HG03460 (cell line): ENCODE results near the gene MIER1.
"Not testable (repeated sequence)": the region's sequence is repeated elsewhere in the genome, so short reads cannot be mapped to it uniquely, and the experiment has no call there.

Experiments
- ATAC-seq: cut with Tn5 transposase; IDR thresholded peaks from one replicate; pipeline ENCODE4 v1.9.1; 2021; ENCODE audit not compliant: unreplicated experiment

MIER1 gene

DNA sequence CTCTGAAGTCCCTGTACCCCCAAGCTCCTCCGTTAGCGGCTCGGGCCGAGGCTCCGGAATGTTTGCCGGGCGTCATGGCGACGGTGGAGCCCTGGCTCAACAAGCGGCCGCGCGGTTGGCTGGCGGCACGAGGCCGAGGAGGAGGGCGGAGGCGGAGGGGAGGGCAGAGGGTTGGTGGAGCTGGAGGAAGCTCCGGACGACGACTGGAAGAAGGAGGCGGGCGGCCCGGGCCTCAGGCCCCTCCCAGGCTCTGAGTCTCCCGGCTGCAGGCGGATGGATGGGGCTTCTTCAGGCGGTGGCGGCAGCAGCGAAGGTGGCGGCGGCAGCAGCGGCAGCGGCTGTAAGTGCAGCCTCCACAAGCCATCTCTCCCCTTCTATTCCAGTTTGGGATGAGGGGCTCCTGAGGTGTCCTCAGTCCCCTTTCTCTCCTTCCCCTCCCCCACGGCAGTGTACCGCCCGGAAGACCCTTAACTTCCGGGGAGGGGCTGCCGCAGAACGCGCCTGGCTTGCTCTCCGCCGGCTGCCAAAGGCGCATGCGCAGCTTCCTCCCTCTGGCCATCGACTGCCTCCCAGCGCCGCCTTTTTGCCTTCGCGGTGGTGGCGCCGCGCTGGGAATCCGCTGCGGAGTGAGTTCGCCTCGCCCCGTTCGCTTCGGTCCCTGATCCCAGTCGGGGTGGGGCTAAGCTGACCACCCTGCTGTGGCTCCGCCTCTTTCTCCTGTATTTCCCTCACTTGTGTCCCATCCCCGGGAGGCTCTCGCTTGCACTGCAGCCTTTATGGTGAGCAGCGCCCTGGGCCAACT lies at the start of gene MIER1, which contains the start of gene DNAI4:
MIER1 (plus strand) TSS at position 235 of the 802 bp plus-strand sequence; CDS start at position 274, 39 bp downstream.
DNAI4 (minus strand) TSS at position 101 of the 802 bp plus-strand sequence; CDS start at position 76, 25 bp downstream.
- peak; percentile 93 for ATAC-seq

DNA sequence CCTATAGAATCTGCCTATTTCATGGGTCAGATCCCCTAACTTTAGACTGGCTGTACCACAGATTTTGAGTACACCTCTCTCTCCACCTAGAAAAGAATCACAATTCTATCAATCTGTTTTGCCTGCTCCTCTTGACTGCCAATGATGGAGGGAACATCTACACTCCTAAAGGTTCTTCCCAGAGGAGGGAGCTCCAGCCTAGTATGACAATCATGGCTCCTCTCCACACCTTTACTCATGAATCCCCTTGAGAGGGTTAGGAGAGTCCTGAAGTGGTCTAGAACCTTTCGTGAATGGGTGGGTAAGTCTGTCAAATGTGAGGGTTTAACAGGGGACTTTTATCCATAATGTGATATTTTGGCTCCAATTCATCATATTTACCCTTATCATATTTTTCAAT lies 48.1 kb upstream of the MIER1 start:
- no peak for ATAC-seq

GRCh38 chr1:66889030-66889429 lies 35.8 kb upstream of the MIER1 start:
- ATAC-seq = no peak

DNA sequence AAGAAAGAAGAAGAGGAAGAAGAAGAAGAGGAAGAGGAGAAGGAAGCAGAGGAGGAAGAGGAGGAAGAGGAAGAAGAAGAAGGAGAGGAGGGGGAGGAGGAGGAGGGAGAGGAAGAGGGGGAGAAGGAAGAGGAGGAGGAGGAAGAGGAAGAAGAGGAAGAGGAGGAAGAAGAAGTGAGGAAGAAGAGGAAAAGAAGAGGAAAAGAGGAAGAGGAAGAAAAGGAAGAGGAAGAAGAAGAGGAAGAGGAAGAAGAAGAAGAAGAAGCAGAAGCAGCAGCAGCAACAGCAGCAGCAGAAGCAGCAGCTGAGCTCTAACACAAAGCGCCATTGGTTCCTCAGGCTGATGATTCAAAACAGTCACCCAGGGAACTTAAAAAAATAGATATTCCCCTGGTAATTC lies 34.2 kb upstream of the MIER1 start:
- no peak for ATAC-seq

GRCh38 chr1:66893712-66894111 lies 31.1 kb upstream of the MIER1 start:
- no peak for ATAC-seq

DNA sequence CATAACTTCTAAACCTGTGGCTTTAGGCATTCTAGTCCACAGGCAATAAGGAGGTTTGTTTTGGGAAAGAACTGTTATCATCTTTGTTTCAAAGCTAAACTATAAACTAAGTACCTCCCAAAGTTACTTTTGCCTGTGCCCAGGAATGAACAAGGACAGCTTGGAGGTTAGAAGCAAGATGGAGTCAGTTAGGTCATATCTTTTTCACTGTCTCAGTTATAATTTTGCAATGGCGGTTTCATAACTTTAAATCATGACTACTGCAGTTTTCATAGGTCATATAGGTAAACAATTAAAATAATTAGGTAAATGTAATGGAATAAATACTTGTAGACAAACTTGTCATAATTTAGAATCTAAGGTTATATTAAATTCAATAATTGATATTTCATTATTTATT lies 9.6 kb upstream of the MIER1 start:
- ATAC-seq = not testable (repeated sequence)

DNA sequence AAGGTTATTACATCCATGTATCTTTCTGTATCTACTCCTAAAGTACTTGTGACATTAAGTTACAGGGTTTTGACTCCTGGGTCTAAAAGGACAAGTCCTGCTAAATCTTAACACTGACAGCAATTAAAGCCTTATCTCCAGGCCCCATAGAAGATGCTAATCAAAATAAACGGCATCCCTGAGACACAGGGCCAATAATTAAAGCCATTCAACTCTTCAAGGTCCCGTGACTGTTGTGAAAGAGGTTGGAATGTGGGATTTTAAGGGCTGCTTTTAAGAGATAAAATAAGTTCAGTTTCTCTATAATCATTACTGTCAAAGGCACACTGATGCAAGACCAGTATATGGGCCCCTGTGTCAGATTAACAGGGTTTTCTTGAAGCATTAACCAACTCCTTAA lies 8.5 kb upstream of the MIER1 start:
- no peak for ATAC-seq

GRCh38 chr1:66917476-66917875 lies 7.3 kb upstream of the MIER1 start:
- ATAC-seq = no peak

- no peak for ATAC-seq
These were observed 5.7 kb upstream of the MIER1 start for GRCh38 chr1:66919063-66919462.

DNA sequence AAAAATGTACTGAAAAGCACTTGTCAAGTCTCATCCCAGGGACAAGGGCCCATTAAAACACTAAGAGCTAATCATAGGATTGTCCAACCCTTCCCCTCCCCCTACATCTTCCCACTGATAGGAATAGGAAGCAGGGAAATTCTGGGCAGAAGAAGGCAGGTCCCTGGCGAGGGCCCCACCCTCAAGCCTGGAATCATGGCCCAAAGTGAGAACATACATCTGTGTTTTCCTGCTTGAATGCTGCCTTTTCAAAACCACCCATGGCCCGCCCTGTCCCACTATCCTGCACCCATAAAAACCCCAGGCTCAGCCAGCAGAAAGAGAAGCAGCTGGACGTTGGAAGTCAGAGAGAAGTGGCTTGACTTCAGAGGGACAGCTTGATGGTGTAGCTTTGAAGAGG lies 5.0 kb upstream of the MIER1 start:
- ATAC-seq = no peak

DNA sequence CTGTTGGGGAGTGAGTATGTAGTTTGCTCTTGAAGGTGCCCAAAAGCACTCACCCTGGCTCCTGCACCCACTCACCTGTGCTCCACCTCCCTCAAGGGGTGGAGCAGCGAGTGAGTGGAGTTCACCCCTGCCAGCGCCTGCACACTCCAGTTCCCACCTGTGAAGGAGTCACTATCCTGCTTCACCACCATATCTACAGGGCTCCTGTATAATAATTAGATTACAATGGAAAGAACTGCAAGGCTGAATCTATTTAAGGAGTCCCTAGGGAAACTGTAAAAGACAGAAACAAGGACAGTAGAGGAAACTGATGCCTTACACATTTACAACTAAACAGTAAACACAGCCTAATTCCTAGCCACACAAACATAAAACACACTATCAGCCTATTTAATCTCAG lies 4.2 kb upstream of the MIER1 start:
- ATAC-seq = no peak

DNA sequence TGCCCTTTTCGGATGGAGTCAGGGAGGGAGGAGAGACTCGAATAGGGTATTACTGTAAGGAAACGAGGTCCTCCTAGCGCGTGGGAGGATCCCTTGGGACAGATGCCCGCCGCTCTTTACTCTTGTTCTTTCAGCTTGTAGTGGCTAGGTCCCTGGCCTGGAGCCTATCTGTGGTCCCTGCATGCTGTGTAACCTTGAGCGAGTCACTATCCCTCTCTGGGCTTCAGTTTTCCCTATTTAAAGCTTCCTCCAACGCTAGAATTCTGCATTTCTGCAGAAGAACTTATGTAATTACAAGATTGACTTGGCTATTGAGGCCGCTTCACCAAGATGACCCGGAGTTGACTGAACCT lies 744 bp downstream of the MIER1 start:
- ATAC-seq = no peak

GRCh38 chr1:66925944-66926343 lies 1.2 kb downstream of the MIER1 start:
- no peak for ATAC-seq

DNA sequence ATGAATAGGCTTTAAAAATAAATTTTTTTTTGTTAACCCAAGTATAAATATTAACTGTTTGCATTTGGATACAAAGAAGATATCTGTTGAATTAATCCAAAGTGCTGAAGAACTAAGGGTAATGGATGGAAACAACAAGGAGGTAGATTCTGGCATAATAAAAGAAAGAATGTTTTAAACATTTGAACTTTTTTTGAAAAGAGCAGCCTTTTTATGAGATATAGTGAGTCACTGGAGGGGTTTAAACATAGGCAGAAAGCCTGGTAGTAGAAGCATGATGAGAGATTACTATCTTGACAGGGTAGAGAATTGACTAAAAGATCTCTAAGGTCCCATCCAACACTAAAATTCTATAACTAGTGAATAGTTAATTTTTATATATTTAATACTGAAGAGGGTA lies 2.7 kb downstream of the MIER1 start:
- ATAC-seq = no peak

GRCh38 chr1:66929146-66929688 lies 4.4 kb downstream of the MIER1 start:
- ATAC-seq = no peak

DNA sequence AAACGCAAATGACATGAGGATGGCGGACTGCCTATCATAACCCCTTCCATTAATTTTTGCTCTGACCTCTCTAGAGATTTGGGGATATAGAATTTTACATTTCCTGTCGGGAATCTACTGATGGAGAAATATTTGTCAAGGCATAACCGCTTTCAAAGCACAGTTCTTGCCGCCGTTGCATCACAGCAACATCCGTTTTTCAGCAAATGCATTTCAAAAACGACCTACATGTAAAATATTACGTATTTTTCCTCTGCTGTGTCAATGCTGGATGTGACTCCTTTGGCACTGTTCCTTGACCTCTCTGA lies 4.9 kb downstream of the MIER1 start:
- ATAC-seq = no peak

GRCh38 chr1:66929999-66930822 lies 5.4 kb downstream of the MIER1 start:
- peak; percentile 71 for ATAC-seq

- no peak for ATAC-seq
These were observed 6.0 kb downstream of the MIER1 start for GRCh38 chr1:66930823-66931174.

GRCh38 chr1:66931590-66931989 lies 6.8 kb downstream of the MIER1 start:
- no peak for ATAC-seq

DNA sequence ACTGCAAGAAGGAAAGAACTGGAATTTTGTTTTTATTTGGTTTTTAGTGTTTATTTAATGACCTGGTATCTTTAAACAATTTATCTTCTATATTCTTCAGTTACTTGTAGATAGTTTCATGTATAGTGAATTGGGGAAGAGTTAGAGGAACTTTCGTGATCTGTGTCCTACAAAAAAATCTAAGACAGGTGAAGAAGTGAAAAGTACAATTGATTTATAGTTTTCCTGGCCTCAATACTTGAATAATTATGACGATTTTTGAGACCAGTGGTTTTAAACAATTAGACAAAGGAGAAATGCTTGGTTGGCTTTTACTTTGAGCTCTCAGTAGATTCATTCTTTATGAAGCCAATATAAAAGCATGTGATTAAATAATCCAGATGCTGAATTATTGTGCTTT lies 7.5 kb downstream of the MIER1 start:
- ATAC-seq = no peak

DNA sequence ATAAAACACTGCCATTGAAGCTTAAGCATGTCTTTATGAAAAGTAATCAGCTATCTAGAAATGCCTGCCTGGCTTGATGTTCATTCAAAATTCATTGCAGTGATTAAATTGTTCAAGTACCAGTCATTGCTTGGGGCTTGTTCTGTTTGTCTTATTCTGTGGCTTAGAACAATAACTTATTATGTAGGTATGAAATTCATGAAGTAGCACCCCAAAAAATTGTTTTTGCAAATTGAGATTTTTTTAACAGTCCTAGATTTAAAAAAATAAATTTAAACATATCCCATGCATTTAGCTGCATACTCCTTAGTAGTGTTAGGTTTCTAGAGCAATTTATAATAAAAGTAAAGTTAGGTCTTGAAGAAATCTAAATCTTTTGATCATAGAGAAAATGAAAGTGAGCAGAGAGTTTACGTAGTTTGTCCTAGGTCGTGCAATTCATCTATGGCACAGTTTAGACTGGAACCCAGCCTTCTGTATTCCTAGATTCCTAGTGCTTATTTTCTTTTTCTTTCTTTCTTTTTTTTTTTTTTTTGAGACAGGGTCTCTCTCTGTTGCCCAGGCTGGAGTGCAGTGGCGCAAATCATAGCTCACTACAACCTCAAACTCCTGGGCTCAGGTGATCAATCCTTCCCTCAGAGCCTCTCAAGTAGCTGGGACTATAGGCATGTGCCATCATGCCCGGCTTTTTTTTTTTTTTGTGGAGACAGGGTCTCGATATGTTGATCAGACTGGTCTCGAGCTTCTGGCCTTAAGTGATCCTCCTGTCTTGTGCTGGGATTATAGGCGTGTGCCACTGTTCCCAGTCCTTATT lies 9.3 kb downstream of the MIER1 start:
- ATAC-seq = no peak
